ENCODE data around the gene ZNF394. TPM values are rescaled to one million over a fixed set of nuclear protein-coding genes. Genes with fewer than 3 reads are reported as not detected.

Gene ZNF394
- total and polyA plus RNA-seq, 2 of the 4 experiments (the other 2 are of a cell fraction) = 10.9 to 24.7 TPM

- H3K36me3 ChIP-seq (ENCODE audit: control insufficient read depth, insufficient read depth, low read length) = peaks cover 86% of the 10 kb centered on the region
- TF ChIP-seq FOS (IDR thresholded peaks at IDR 0.05; ENCODE audit: low read depth, low read length) (no peak), RFX5 (IDR thresholded peaks at IDR 0.05; ENCODE audit: low read depth, low read length) (no peak), SMC3 (IDR thresholded peaks at IDR 0.05; ENCODE audit: low read depth, low read length) (no peak), MAZ (IDR thresholded peaks at IDR 0.05; ENCODE audit: borderline replicate concordance, low read depth, low read length) (no peak), RAD21 (IDR thresholded peaks at IDR 0.05; ENCODE audit: low read length) (no peak), BHLHE40 (IDR thresholded peaks at IDR 0.05; ENCODE audit: low read depth, low read length) (no peak), NFE2L2 (IDR thresholded peaks at IDR 0.05; ENCODE audit: low read depth, low read length) (no peak), CHD1 (IDR thresholded peaks at IDR 0.05; ENCODE audit: low read depth, low read length) (no peak)
- H2AFZ ChIP-seq (replicated peaks; ENCODE audit: low read length, poor library complexity) = no peak overlapping the region
- no peak overlapping the region for H3K9ac ChIP-seq (ENCODE audit: low read depth, low read length)
- 82% methylated on average over 2 of the region's 8 CpGs; no CpG with 5 or more reads in 1 of the 2 experiments for WGBS, 2 experiments (ENCODE audit: extremely low coverage in 2 of 2, insufficient read length in 1 of 2)
- no peak overlapping the region for H4K5ac ChIP-seq (ENCODE audit: low read depth, low read length)
- dilution Hi-C loops (cut with HindIII; ENCODE audit: low sequenced_read_pairs, unreplicated experiment) (no loop called here), in situ Hi-C loops (cut with MboI; ENCODE audit: low sequenced_read_pairs) (no loop called here), intact Hi-C loops (cut with micrococcal nuclease) (no loop called here)
- no peak overlapping the region for H2BK120ac ChIP-seq (ENCODE audit: low read depth, low read length)
- H3K18ac ChIP-seq (ENCODE audit: low read depth, low read length) = no peak overlapping the region
- H3K4me3 ChIP-seq (ENCODE audit: insufficient read depth, low read depth, low read length) = no peak overlapping the region
- no TSS peak for BruUV-seq (replicated peaks)
- no peaks in the 10 kb centered on the region for H3K4me1 ChIP-seq (ENCODE audit: control insufficient read depth, insufficient read depth, low read length)
- no peak overlapping the region for H2AK5ac ChIP-seq (ENCODE audit: low read depth, low read length)
- no peak overlapping the region for H2BK20ac ChIP-seq (ENCODE audit: low read depth, low read length)
- no peak overlapping the region for H2AK9ac ChIP-seq (replicated peaks; ENCODE audit: low read depth, low read length, poor library complexity)
- H3K14ac ChIP-seq (replicated peaks; ENCODE audit: low read depth, low read length) = no peak overlapping the region
- CTCF ChIA-PET = no interaction called here
- H3K9me1 ChIP-seq (ENCODE audit: insufficient read depth, low read length) = no peaks in the 10 kb centered on the region
- H2BK15ac ChIP-seq (ENCODE audit: low read depth, low read length) = no peak overlapping the region
- H4K8ac ChIP-seq (ENCODE audit: low read depth in 2 of 2, low read length in 2 of 2) = no peak overlapping the region
- POLR2A ChIA-PET (ENCODE audit: unreplicated experiment) = no interaction called here
- no peak overlapping the region for H4K91ac ChIP-seq (ENCODE audit: insufficient read depth, low read depth, low read length)
- H3K4ac ChIP-seq (ENCODE audit: low read depth, low read length) = no peak overlapping the region
- peaks cover 14 to 68% of the 10 kb centered on the region in 2 experiments for H3K79me1 ChIP-seq (ENCODE audit: low read depth in 1 of 2, low read length in 2 of 2)
- H3K56ac ChIP-seq (ENCODE audit: extremely low read depth, insufficient read depth, low read length) = no peak overlapping the region
- peaks cover 43% of the 10 kb centered on the region for H4K20me1 ChIP-seq (ENCODE audit: insufficient read depth, low read length)
- H3K27ac ChIP-seq (ENCODE audit: insufficient read depth, low read length) = no peak overlapping the region
- DNase-seq (no peak), ATAC-seq (ENCODE audit: low read depth) (no peak)
- no peaks in the 10 kb centered on the region for H3K27me3 ChIP-seq (ENCODE audit: control insufficient read depth, insufficient read depth, low read length)
- H3K23ac ChIP-seq (ENCODE audit: low read depth, low read length) = no peak overlapping the region
- no peaks in the 10 kb centered on the region for H3K9me3 ChIP-seq (ENCODE audit: control insufficient read depth, insufficient read depth, low read length)
- H2BK5ac ChIP-seq (ENCODE audit: low read depth, low read length, poor library complexity, severe bottlenecking) = no peak overlapping the region
- H3K4me2 ChIP-seq (ENCODE audit: low read depth, low read length) = no peak overlapping the region
Measured at GRCh38 chr7:99451936-99452335, 48.1 kb downstream of the ZNF394 start.
